MM.1S (cell line): ENCODE results near the gene SSUH2.

ENCODE experiments used
- DNase-seq: peaks from one replicate; pipeline ENCODE4 v3.0.0-alpha.2; 2015
- H2AFZ ChIP-seq: fragments of 300-600 bp; sonication (generic); 2 replicates; pipeline ENCODE4 v1.6.0; 2016; ENCODE audit warnings: antibody characterized with exemption, low read length
- H3F3A ChIP-seq: fragments of 300-600 bp; sonication (generic); 2 replicates; pipeline ENCODE4 v1.6.1; 2016; ENCODE audit warnings: mild to moderate bottlenecking, antibody characterized with exemption, low read length, moderate library complexity, mixed read lengths; ENCODE audit not compliant: insufficient read depth
- H3K27ac ChIP-seq: fragments of 300-600 bp; sonication (generic); 2 replicates; pipeline ENCODE4 v1.5.1; 2016; ENCODE audit warnings: mild to moderate bottlenecking, low read length
- H3K27me3 ChIP-seq: fragments of 300-600 bp; sonication (generic); replicated peaks from 2 replicates; pipeline ENCODE4 v1.6.0; 2016; ENCODE audit warnings: low read length; ENCODE audit not compliant: insufficient read depth
- H3K36me3 ChIP-seq: fragments of 300-600 bp; sonication (generic); replicated peaks from 2 replicates; pipeline ENCODE4 v1.6.1; 2016; ENCODE audit warnings: mild to moderate bottlenecking, low read length, mixed read lengths; ENCODE audit not compliant: insufficient read depth
- H3K4me1 ChIP-seq: fragments of 300-600 bp; sonication (generic); 2 replicates; pipeline ENCODE4 v1.6.1; 2016; ENCODE audit warnings: low read length, mixed read lengths
- H3K4me2 ChIP-seq: fragments of 300-600 bp; sonication (generic); 2 replicates; pipeline ENCODE4 v1.6.0; 2016; ENCODE audit warnings: low read depth, low read length
- H3K4me3 ChIP-seq: fragments of 300-600 bp; sonication (generic); 2 replicates; pipeline ENCODE4 v1.5.1; 2016; ENCODE audit warnings: low read length, mixed read lengths
- H3K79me2 ChIP-seq: fragments of 300-600 bp; sonication (generic); 2 replicates; pipeline ENCODE4 v1.6.1; 2016; ENCODE audit warnings: mixed run types, low read length, mixed read lengths
- H3K9ac ChIP-seq: fragments of 300-600 bp; sonication (generic); 2 replicates; pipeline ENCODE4 v1.6.1; 2016; ENCODE audit warnings: low read length, mixed read lengths
- H3K9me2 ChIP-seq: fragments of 300-600 bp; sonication (generic); replicated peaks from 2 replicates; pipeline ENCODE4 v1.6.1; 2016; ENCODE audit warnings: mild to moderate bottlenecking, low read length, mixed read lengths; ENCODE audit not compliant: insufficient read depth
- H3K9me3 ChIP-seq: fragments of 300-600 bp; sonication (generic); replicated peaks from 2 replicates; pipeline ENCODE4 v1.6.1; 2016; ENCODE audit warnings: mild to moderate bottlenecking, low read length, mixed read lengths; ENCODE audit not compliant: insufficient read depth
- H4K20me1 ChIP-seq: fragments of 300-600 bp; sonication (generic); 2 replicates; pipeline ENCODE4 v1.6.1; 2016; ENCODE audit warnings: mild to moderate bottlenecking, low read length, moderate library complexity, mixed read lengths; ENCODE audit not compliant: insufficient read depth
- CTCF ChIP-seq: fragments of 300-600 bp; sonication (generic); IDR thresholded peaks from 2 replicates; pipeline ENCODE4 v1.5.1; 2016; ENCODE audit warnings: antibody characterized with exemption, low read length, mixed read lengths
- EZH2 ChIP-seq: fragments of 300-600 bp; sonication (generic); optimal IDR thresholded peaks from 2 replicates; pipeline ENCODE3; 2017; ENCODE audit warnings: low read depth, mild to moderate bottlenecking, antibody characterized with exemption, low read length, mixed read lengths
- EZH2phosphoT487 ChIP-seq: fragments of 300-600 bp; sonication (generic); IDR thresholded peaks from 2 replicates; pipeline ENCODE4 v1.6.1; 2018; ENCODE audit warnings: antibody characterized with exemption, low read length

Gene SSUH2

GRCh38 chr3:8579943-8580342 lies 64.7 kb downstream of the SSUH2 start:
- no peaks in the 10 kb centered on the region for H3F3A ChIP-seq
- no peaks in the 10 kb centered on the region for H3K79me2 ChIP-seq
- no peak overlapping the region for H3K4me3 ChIP-seq
- no peaks in the 10 kb centered on the region for H3K36me3 ChIP-seq
- no peaks in the 10 kb centered on the region for H3K9me3 ChIP-seq
- no peak for DNase-seq
- H3K27ac ChIP-seq = no peak overlapping the region
- H3K27me3 ChIP-seq = no peaks in the 10 kb centered on the region
- no peaks in the 10 kb centered on the region for H4K20me1 ChIP-seq
- no peaks in the 10 kb centered on the region for H3K9me2 ChIP-seq
- no peak overlapping the region for H3K9ac ChIP-seq
- H3K4me1 ChIP-seq = no peaks in the 10 kb centered on the region
- no peak overlapping the region for H3K4me2 ChIP-seq
- no peak overlapping the region for H2AFZ ChIP-seq
- TF ChIP-seq CTCF = no peak
- TF ChIP-seq EZH2phosphoT487 = no peak
- TF ChIP-seq EZH2 = no peak

- H3K9ac ChIP-seq = no peak overlapping the region
- H3K36me3 ChIP-seq = no peaks in the 10 kb centered on the region
- H3K9me2 ChIP-seq = no peaks in the 10 kb centered on the region
- H2AFZ ChIP-seq = no peak overlapping the region
- TF ChIP-seq EZH2phosphoT487 = no peak
- no peak for TF ChIP-seq CTCF
- no peak for TF ChIP-seq EZH2
- no peaks in the 10 kb centered on the region for H3K4me1 ChIP-seq
- no peaks in the 10 kb centered on the region for H3K9me3 ChIP-seq
- H3K4me3 ChIP-seq = no peak overlapping the region
- no peak for DNase-seq
- no peaks in the 10 kb centered on the region for H3F3A ChIP-seq
- no peak overlapping the region for H3K4me2 ChIP-seq
- no peaks in the 10 kb centered on the region for H3K79me2 ChIP-seq
- no peak overlapping the region for H3K27ac ChIP-seq
- H3K27me3 ChIP-seq = no peaks in the 10 kb centered on the region
- no peaks in the 10 kb centered on the region for H4K20me1 ChIP-seq
These were observed 65.5 kb downstream of the SSUH2 start for GRCh38 chr3:8579096-8579495.

DNA sequence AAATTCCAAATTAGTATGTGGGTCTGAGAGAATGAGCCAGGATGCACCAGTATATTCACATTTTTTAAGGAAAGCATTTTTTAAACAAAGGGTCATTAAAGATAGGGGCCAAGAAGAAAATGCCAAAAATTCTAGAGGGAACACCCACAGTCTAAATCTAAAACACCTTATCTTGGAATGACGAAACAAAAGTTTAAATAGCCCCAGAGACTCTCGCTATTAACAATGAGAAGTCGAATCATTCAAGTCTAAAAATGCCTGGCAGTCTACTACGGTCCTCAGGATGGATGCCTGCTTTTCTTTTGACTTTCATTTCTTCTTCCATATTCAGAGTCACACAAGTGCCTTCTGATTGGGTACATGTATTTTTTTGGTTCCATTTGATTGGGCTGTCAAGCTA lies 66.3 kb downstream of the SSUH2 start:
- Histone ChIP-seq H3K9me3 (no peaks in the 10 kb centered on the region), H2AFZ (no peak overlapping the region), H3F3A (no peaks in the 10 kb centered on the region), H3K79me2 (no peaks in the 10 kb centered on the region), H4K20me1 (no peaks in the 10 kb centered on the region), H3K4me1 (no peaks in the 10 kb centered on the region), H3K9me2 (no peaks in the 10 kb centered on the region), H3K36me3 (no peaks in the 10 kb centered on the region), H3K27me3 (no peaks in the 10 kb centered on the region), H3K27ac (no peak overlapping the region), H3K4me2 (no peak overlapping the region), H3K4me3 (no peak overlapping the region), H3K9ac (no peak overlapping the region)
- DNase-seq = no peak
- no peak for TF ChIP-seq EZH2phosphoT487
- no peak for TF ChIP-seq EZH2
- TF ChIP-seq CTCF = no peak
